ENCODE measurements around the gene GNG3.

The GNG3 gene

DNA sequence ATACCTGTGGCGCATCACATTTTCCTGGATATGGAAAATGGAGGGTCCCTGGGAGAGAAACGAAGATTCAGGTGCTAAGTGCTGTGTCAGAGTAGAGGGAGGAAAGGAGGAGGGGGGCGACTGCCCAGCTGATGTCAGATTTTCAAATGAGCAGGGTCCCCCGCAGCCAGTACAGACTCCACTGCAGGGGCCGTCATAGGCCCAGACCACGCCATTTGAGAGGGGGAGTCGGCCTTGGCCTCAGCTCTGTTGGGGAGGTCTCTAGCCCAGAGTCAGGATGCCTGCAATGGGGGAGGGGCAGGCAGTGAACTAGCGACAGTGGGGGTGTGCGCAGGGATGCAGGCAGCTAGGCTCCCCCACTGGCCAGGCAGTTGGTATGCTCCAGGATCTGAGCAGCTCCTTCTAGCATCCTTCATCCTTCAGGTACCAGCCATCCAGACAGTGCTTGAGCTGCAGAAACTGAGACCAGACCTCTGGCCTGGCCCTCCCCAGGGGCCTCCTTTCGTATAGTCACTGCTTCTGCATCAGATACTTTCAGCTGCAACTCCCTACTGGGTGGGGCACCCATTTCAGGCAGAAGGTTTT is at the start of gene GNG3, which contains the start of gene BSCL2:
Gene GNG3, plus strand, starts transcription at position 400 of the 585 bp plus-strand sequence. CDS start 620 bp downstream, outside the sequence.
Gene BSCL2, minus strand, starts transcription at position 148 of the 585 bp plus-strand sequence. CDS start 229 bp downstream, outside the sequence.
- H3K79me2 ChIP-seq (ENCODE audit: insufficient read depth, low read length) = no peaks in the 10 kb centered on the region
- H3F3A ChIP-seq (ENCODE audit: insufficient read depth) = peaks cover 13% of the 10 kb centered on the region; the same call in 1 of the 2 replicates
- no peak within 1 kb of the TSS for H2AFZ ChIP-seq (ENCODE audit: low read depth, low read length, severe bottlenecking)
- H4K20me1 ChIP-seq (ENCODE audit: low read depth, low read length) = no peaks in the 10 kb centered on the region
- no peaks in the 10 kb centered on the region for H3K9me2 ChIP-seq (replicated peaks; ENCODE audit: insufficient read depth, low read length)
- peak within 1 kb of the TSS; percentile 56 for H3K9ac ChIP-seq (ENCODE audit: low read length)
- peak within 1 kb of the TSS; percentile 69 for H3K4me2 ChIP-seq (ENCODE audit: low read depth, low read length, poor library complexity, severe bottlenecking)
- TF ChIP-seq EZH2phosphoT487 (conservative IDR thresholded peaks at IDR 0.05; ENCODE audit: low read length) = no peak
- TF ChIP-seq, protein P1, sequence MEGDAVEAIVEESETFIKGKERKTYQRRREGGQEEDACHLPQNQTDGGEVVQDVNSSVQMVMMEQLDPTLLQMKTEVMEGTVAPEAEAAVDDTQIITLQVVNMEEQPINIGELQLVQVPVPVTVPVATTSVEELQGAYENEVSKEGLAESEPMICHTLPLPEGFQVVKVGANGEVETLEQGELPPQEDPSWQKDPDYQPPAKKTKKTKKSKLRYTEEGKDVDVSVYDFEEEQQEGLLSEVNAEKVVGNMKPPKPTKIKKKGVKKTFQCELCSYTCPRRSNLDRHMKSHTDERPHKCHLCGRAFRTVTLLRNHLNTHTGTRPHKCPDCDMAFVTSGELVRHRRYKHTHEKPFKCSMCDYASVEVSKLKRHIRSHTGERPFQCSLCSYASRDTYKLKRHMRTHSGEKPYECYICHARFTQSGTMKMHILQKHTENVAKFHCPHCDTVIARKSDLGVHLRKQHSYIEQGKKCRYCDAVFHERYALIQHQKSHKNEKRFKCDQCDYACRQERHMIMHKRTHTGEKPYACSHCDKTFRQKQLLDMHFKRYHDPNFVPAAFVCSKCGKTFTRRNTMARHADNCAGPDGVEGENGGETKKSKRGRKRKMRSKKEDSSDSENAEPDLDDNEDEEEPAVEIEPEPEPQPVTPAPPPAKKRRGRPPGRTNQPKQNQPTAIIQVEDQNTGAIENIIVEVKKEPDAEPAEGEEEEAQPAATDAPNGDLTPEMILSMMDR (IDR thresholded peaks at IDR 0.05; ENCODE audit: insufficient read depth, low read length, poor library complexity, severe bottlenecking) = no peak
- H3K9me3 ChIP-seq (ENCODE audit: insufficient read depth, low read length) = no peaks in the 10 kb centered on the region
- H3K27me3 ChIP-seq (ENCODE audit: low read length) = no peaks in the 10 kb centered on the region
- peaks cover 4% of the 10 kb centered on the region for H3K36me3 ChIP-seq (ENCODE audit: low read length)
- H3K27ac ChIP-seq (ENCODE audit: low read depth, low read length) = no peak within 1 kb of the TSS
- H3K4me3 ChIP-seq (ENCODE audit: insufficient read depth, low read length, poor library complexity, severe bottlenecking) = peak within 1 kb of the TSS; percentile 31

DNA sequence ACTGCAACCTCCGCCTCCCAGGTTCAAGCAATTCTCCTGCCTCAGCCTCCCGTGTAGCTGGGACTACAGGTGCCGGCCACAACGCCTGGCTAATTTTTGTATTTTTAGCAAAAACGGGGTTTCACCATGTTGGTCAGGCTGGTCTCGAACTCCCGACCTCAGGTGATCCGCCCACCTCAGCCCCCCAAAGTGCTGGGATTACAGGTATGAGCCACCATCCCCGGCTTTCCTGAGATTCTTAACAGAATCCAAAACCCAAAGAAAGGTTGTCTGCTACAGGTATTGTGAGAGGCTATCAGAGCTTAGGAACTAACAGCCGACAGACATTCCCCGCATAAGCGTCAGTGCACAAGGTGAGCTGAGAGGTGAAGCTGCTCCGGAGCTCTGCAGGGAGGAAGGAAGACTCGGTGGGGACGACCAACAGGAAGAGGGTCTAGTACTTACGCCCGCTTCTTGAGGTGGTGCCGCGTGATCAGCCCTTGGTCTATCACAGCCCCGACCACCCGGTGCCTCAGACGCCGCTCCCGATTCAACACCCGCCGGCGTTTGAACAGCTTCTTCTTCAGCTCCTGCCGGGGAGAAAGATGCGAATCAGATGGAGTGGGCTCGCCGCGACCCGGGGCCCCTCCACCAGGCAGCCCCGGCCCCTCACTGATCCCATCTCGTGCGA is 42.9 kb upstream of the GNG3 start:
- H4K20me1 ChIP-seq (ENCODE audit: low read depth, low read length) = no peaks in the 10 kb centered on the region
- H3F3A ChIP-seq (ENCODE audit: insufficient read depth) = peaks cover 45% of the 10 kb centered on the region
- H3K36me3 ChIP-seq (ENCODE audit: low read length) = peaks cover 15% of the 10 kb centered on the region
- H3K9me2 ChIP-seq (replicated peaks; ENCODE audit: insufficient read depth, low read length) = no peaks in the 10 kb centered on the region
- peaks cover 43% of the 10 kb centered on the region for H3K79me2 ChIP-seq (ENCODE audit: insufficient read depth, low read length)
- no peak for TF ChIP-seq EZH2phosphoT487 (conservative IDR thresholded peaks at IDR 0.05; ENCODE audit: low read length)
- TF ChIP-seq, protein P1 (IDR thresholded peaks at IDR 0.05; ENCODE audit: insufficient read depth, low read length, poor library complexity, severe bottlenecking) = no peak
- H3K4me3 ChIP-seq (ENCODE audit: insufficient read depth, low read length, poor library complexity, severe bottlenecking) = peak overlapping the region; percentile 89
- H3K4me2 ChIP-seq (ENCODE audit: low read depth, low read length, poor library complexity, severe bottlenecking) = peak overlapping the region; percentile 80
- H3K27ac ChIP-seq (ENCODE audit: low read depth, low read length) = peak overlapping the region; percentile 92
- no peaks in the 10 kb centered on the region for H3K27me3 ChIP-seq (ENCODE audit: low read length)
- peak overlapping the region; percentile 95 for H3K9ac ChIP-seq (ENCODE audit: low read length)
- no peaks in the 10 kb centered on the region for H3K9me3 ChIP-seq (ENCODE audit: insufficient read depth, low read length)
- H2AFZ ChIP-seq (ENCODE audit: low read depth, low read length, severe bottlenecking) = peak overlapping the region; percentile 61

DNA sequence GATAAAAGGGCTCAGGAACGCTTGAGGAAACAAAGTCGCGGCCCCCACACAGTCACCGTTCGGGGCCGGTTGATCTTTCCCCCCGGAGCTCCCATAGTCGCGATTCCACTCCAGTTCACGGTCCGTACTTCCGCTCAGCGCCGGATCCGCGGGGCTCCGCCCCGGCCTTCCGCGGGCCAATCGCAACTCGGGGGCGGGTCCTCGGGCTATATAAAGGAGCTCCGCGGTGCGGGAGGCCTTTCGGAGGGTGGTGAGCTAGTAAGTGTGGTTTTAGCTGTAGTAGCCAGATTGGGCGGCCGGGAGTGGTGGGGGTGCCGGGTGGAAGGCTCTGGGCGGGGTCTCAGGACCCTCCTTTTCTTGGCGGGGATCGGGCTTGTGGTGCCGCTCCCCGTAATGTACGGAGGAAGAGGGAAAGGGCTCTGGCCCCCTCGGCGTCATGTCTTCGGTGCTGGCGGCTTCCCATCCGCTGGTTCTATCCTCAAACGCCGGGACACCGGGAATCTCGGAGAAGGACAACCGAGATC is 42.3 kb upstream of the GNG3 start, which contains the start of the genes C11orf98 and CSKMT:
Gene C11orf98, minus strand, starts transcription at position 136 of the 524 bp plus-strand sequence. Its CDS starts 41 bp downstream, at position 95.
Gene CSKMT, plus strand, starts transcription at position 238 of the 524 bp plus-strand sequence. CDS start 568 bp downstream, outside the sequence.
- Histone ChIP-seq H3F3A (ENCODE audit: insufficient read depth) (peaks cover 50% of the 10 kb centered on the region), H2AFZ (ENCODE audit: low read depth, low read length, severe bottlenecking) (peak within 1 kb of the TSS; percentile 61), H3K9me2 (replicated peaks; ENCODE audit: insufficient read depth, low read length) (no peaks in the 10 kb centered on the region), H3K27ac (ENCODE audit: low read depth, low read length) (peak within 1 kb of the TSS; percentile 92), H3K4me3 (ENCODE audit: insufficient read depth, low read length, poor library complexity, severe bottlenecking) (peak within 1 kb of the TSS; percentile 89), H3K79me2 (ENCODE audit: insufficient read depth, low read length) (peaks cover 43% of the 10 kb centered on the region), H3K36me3 (ENCODE audit: low read length) (peaks cover 15% of the 10 kb centered on the region), H3K9ac (ENCODE audit: low read length) (peak within 1 kb of the TSS; percentile 95), H3K9me3 (ENCODE audit: insufficient read depth, low read length) (no peaks in the 10 kb centered on the region), H4K20me1 (ENCODE audit: low read depth, low read length) (no peaks in the 10 kb centered on the region), H3K4me2 (ENCODE audit: low read depth, low read length, poor library complexity, severe bottlenecking) (peak within 1 kb of the TSS; percentile 93), H3K27me3 (ENCODE audit: low read length) (no peaks in the 10 kb centered on the region)
- no peak for TF ChIP-seq EZH2phosphoT487 (conservative IDR thresholded peaks at IDR 0.05; ENCODE audit: low read length)
- TF ChIP-seq, protein P1 (IDR thresholded peaks at IDR 0.05; ENCODE audit: insufficient read depth, low read length, poor library complexity, severe bottlenecking) = no peak

Measured in SU-DHL-6 (cell line).